Measurements from ENCODE around the gene CCNI. TPM values are rescaled to one million over a fixed set of nuclear protein-coding genes. Genes with fewer than 3 reads are reported as not detected.

Gene CCNI
- total RNA-seq, 1 donor from 2014 or later: 344 TPM

DNA sequence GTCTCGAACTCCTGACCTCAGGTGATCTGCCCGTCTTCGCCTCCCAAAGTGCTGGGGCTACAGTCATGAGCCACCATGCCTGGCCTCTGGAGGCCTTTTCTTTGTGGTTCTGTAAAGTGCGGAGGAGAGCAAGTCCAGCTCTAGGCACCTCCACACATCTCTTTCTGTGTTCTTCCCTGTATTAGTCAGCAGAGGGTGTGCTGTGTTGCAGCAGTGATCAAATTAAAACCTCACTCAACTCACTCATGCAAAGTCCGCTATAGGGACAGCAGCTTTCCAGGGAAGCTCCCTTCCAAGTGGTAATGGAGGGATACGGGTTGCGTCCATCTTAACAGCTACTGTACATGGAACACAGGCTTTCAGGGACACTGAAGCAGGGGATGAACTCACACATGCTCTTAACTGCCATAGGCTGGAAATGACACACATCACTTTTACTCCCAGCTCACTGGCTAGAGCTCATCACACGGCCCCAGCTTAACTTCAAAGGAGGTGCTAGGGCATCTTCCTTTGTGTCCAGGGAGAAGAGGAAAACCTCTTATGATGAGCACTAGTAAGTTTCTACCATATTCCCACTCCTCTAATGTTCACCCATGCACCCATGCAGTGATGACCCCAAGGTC is 45.2 kb upstream of the CCNI start:
- DNase-seq: no peak
- H3K27me3 ChIP-seq (ENCODE audit: low read depth): peaks cover 35% of the 10 kb centered on the region
- intact Hi-C loops (cut with micrococcal nuclease): no loop called here
- H3K4me3 ChIP-seq: no peak overlapping the region
- no peak overlapping the region for H3K27ac ChIP-seq (replicated peaks)
- no peaks in the 10 kb centered on the region for H3K36me3 ChIP-seq
- H3K4me1 ChIP-seq: no peaks in the 10 kb centered on the region
- H3K9me3 ChIP-seq (replicated peaks): no peaks in the 10 kb centered on the region
- TF ChIP-seq, protein P1, sequence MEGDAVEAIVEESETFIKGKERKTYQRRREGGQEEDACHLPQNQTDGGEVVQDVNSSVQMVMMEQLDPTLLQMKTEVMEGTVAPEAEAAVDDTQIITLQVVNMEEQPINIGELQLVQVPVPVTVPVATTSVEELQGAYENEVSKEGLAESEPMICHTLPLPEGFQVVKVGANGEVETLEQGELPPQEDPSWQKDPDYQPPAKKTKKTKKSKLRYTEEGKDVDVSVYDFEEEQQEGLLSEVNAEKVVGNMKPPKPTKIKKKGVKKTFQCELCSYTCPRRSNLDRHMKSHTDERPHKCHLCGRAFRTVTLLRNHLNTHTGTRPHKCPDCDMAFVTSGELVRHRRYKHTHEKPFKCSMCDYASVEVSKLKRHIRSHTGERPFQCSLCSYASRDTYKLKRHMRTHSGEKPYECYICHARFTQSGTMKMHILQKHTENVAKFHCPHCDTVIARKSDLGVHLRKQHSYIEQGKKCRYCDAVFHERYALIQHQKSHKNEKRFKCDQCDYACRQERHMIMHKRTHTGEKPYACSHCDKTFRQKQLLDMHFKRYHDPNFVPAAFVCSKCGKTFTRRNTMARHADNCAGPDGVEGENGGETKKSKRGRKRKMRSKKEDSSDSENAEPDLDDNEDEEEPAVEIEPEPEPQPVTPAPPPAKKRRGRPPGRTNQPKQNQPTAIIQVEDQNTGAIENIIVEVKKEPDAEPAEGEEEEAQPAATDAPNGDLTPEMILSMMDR (IDR thresholded peaks at IDR 0.05; ENCODE audit: borderline replicate concordance): no peak

DNA sequence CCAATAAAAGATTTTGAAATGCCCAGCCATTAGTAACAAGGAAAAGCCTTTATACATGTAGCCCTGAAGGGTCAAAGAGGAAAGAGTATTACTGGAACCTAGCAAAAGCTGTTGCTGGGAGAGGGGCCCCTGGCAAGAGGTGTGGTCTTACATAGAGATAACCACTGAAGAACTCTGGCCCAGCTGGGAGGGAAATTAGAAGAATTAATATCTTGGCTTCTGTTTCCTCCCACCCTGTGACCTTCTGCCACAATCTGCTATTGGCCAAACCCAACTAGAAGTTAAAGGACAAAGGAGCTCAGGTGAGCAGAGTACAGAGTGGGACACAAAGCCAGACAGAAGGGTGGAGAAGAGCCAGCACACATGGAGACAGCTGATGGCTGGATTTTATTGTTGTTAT is 41.9 kb upstream of the CCNI start:
- Histone ChIP-seq H3K27ac (replicated peaks) (no peak overlapping the region), H3K27me3 (ENCODE audit: low read depth) (peaks cover 13% of the 10 kb centered on the region), H3K4me3 (no peak overlapping the region), H3K36me3 (no peaks in the 10 kb centered on the region), H3K9me3 (replicated peaks) (no peaks in the 10 kb centered on the region), H3K4me1 (no peaks in the 10 kb centered on the region)
- TF ChIP-seq, protein P1 (IDR thresholded peaks at IDR 0.05; ENCODE audit: borderline replicate concordance): no peak
- intact Hi-C loops (cut with micrococcal nuclease): no loop called here
- no peak for DNase-seq

DNA sequence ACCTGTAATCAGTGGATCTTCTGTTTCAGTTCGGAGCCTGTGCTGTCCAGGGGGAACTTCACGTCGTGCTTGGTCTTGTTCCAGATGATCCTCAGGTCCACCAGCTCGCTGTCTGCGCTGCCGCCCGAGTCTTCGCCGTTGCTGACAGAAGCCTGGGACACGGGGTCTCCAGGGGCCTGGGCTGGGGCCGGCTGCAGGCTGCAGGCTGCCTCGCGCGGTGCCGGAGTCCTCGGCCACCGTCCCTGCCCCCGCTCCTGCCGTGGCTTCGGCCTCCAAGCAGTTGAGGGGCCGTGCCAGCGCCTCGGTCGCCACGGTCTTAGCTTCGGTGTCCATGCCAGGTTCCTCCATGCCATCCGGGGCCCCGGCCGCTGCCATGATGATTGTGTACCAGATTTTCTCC is 37.3 kb upstream of the CCNI start:
- Histone ChIP-seq H3K36me3 (no peaks in the 10 kb centered on the region), H3K4me3 (no peak overlapping the region), H3K27ac (replicated peaks) (no peak overlapping the region), H3K27me3 (ENCODE audit: low read depth) (peaks cover 14% of the 10 kb centered on the region), H3K9me3 (replicated peaks) (no peaks in the 10 kb centered on the region), H3K4me1 (no peaks in the 10 kb centered on the region)
- TF ChIP-seq, protein P1 (IDR thresholded peaks at IDR 0.05; ENCODE audit: borderline replicate concordance): no peak
- intact Hi-C loops (cut with micrococcal nuclease): no loop called here
- no peak for DNase-seq

DNA sequence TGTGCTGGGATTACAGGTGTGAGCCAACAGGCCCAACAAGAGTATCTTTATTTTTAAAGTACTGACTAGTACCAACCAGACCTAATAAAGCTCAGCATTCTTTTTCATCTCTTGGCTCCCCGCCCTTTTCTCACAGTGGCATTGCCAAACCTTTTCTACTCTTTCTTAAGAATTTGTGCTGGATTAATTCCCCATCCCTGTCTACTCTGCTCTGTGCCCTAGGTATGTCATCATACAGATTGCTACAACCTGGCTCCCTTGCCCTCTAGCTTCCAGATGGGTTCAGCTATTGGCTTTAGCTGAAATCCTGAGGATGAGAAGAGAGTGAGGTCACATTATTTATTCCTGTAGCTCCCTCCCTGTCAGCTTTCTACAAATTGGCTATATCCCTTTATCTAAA is 34.9 kb upstream of the CCNI start:
- Histone ChIP-seq H3K9me3 (replicated peaks) (no peaks in the 10 kb centered on the region), H3K27ac (replicated peaks) (no peak overlapping the region), H3K27me3 (ENCODE audit: low read depth) (peaks cover 15% of the 10 kb centered on the region), H3K36me3 (no peaks in the 10 kb centered on the region), H3K4me1 (peaks cover under 1% of the 10 kb centered on the region), H3K4me3 (no peak overlapping the region)
- TF ChIP-seq, protein P1 (IDR thresholded peaks at IDR 0.05; ENCODE audit: borderline replicate concordance): no peak
- intact Hi-C loops (cut with micrococcal nuclease): no loop called here
- DNase-seq: no peak

DNA sequence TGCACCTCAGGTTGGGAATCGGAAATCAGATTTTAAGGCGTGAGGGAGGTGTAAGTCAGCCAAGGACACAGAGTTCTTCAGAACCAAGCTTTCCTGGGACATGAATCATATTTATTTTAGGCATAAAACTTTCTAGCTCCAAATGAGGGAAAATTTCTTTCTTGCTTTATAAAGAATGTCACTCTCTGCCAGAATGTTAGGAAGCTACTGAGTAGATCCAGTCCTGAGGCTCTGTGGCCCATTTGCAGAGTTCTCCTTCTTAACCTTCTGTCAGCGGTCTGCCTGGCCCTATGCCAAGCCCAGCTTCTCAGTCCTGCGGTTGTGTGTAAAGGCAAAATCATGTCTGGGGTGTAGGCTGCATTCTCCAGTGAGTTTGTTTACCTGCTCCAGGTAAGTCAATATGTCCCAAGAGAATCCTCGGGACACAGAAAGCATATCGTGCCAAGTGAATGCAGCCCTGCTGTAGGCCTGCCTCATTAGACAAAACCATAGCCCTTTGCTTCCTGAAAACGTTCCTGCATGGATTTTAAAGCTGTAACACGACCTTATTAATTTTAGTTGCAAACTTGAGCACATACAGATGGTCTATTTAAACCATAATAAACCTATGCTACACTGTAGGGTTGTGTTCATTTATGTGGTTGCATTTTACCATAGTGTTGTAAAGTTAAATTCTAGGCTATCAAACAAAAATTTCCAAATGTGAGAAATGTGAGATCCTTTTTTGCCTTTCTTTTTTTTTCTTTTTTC is 29.2 kb upstream of the CCNI start:
- H3K4me3 ChIP-seq: peak overlapping the region; percentile 14
- H3K27me3 ChIP-seq (ENCODE audit: low read depth): peaks cover 23% of the 10 kb centered on the region
- TF ChIP-seq, protein P1 (IDR thresholded peaks at IDR 0.05; ENCODE audit: borderline replicate concordance): no peak
- H3K36me3 ChIP-seq: no peaks in the 10 kb centered on the region
- H3K4me1 ChIP-seq: peaks cover 31% of the 10 kb centered on the region
- H3K27ac ChIP-seq (replicated peaks): peak overlapping the region; percentile 32
- DNase-seq: peak; percentile 64
- intact Hi-C loops (cut with micrococcal nuclease): no loop called here
- no peaks in the 10 kb centered on the region for H3K9me3 ChIP-seq (replicated peaks)

All from left ventricle myocardium inferior (tissue), 1 donor.